Islet of Langerhans (tissue), 1 donor: ENCODE measurements around the gene PPP6R2.
"Not testable (repeated sequence)": the region's sequence is repeated elsewhere in the genome, so short reads cannot be mapped to it uniquely, and the experiment has no call there.

Experiments used
- FAIRE-seq: peaks from one replicate; lab custom pipeline; 2011; peaks lifted over from hg19 to GRCh38; lab: Jason Lieb, UNC

The PPP6R2 gene

DNA sequence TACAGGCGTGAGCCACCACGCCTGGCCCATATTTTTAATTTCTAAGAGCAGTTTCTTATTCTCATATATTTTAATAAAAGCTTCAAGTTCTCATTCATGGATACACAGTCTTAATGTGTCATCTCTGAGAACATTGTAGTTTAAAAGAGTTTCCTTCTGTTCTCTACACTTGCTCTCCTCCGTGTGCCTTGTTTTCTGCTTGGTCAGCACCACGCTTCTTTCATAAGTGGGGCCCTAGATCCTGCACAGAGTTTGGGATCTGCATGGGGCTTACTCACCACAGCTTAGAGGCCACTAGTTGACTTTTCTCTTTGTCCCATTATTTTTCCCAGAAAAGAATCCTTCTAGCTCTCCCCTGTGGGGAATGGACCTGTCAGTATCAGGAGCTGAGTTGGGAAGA is 58.8 kb downstream of the PPP6R2 start:
- no peak for FAIRE-seq

GRCh38 chr22:50403701-50404101 is 60.6 kb downstream of the PPP6R2 start:
- no peak for FAIRE-seq

- FAIRE-seq = no peak
Observed at GRCh38 chr22:50406416-50407170, 63.5 kb downstream of the PPP6R2 start.

GRCh38 chr22:50408311-50408710 is 65.2 kb downstream of the PPP6R2 start:
- no peak for FAIRE-seq

DNA sequence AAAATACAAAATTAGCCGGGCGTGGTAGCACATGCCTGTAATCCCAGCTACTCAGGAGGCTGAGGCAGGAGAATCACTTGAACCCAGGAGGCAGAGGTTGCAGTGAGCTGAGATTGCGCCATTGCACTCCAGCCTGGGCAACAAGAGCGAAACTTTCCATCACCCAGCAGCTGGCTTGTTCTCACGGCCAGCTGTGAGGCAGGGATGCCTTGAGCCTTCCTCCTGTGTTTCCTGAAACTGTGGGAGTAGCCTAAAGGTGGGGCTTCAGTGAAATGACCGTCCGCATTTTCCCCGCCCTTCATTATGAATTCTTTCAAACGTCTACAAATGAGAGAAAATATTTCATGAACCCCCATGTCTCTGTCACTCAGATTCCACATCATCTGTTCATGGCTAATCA is 65.8 kb downstream of the PPP6R2 start:
- FAIRE-seq = not testable (repeated sequence)

- FAIRE-seq = no peak
Observed at GRCh38 chr22:50414476-50415248, 71.5 kb downstream of the PPP6R2 start.

DNA sequence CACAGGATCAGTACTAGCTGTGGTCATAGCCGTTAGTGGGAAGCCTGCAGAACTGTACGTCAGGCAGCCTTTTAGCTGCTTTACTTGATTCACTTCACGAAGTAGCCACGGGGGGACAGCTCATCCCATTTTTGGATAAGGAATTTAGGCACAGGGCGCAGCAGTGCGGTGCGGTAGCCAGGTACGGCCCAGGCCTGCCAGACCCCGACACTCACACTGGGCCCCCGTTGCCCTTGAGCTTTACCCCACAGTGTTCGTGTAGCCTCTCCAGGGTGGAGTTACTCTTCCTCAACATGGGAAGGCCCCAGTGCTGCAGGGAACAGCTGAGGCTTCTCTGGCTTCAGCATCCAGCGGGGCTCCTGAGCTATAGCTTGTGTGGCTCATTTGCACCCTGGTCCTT is 72.3 kb downstream of the PPP6R2 start:
- FAIRE-seq = no peak

- no peak for FAIRE-seq
Observed at GRCh38 chr22:50416996-50417395, 73.9 kb downstream of the PPP6R2 start.

DNA sequence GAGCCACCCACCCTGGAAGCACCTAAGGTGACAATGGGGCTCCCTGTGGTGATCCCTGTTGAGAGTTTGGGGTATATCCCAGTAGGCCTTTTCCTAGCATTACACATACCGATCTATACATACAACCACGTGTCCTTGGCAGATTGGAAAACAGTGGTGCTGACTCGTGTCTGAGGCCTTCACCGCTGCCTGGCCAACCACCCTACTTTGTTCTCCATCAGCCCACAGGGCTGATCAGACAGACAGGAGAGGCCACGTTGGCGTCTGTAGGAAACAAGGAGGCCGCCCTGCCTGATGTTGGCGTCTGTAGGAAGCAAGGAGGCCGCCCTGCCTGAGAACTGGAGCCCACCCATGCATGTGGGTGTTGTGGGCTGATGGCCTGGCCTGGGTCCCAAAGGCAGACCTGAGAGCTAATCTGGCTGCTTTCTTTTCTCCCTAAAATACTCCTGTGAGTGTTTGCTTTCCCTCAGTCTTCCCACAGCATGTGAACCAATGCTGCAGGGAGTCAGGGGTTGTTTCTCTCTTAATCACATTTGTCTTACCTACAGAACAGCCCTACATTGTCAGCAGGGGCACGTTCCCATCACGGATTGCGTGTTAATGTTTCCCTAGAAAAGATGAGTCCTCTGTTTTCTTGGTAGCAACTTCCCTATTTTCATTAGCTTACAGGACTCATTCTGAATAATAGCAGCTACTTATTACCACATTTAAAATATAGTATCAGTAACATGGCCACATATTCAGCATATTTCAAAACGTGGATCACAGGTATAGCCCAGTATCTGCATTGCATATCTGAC is 74.5 kb downstream of the PPP6R2 start:
- no peak for FAIRE-seq

DNA sequence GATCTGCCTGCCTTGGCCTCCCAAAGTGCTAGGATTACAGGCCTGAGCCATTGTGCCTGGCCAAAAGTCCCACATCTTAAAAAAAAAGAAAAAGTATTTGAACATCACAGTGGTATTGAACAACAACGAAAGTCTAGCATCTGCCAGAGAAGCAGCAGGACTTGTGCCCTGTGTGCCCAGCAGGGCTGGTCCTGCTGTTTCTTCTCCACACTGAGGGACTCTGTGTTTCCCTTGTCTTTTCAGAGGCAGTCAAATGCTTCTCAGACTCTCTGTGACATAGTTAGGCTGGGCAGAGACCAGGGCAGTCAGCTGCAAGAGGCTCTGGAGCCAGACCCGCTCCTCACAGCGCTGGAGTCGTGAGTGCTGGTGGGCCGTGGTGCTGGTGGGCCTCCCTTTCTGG is 75.5 kb downstream of the PPP6R2 start:
- no peak for FAIRE-seq

DNA sequence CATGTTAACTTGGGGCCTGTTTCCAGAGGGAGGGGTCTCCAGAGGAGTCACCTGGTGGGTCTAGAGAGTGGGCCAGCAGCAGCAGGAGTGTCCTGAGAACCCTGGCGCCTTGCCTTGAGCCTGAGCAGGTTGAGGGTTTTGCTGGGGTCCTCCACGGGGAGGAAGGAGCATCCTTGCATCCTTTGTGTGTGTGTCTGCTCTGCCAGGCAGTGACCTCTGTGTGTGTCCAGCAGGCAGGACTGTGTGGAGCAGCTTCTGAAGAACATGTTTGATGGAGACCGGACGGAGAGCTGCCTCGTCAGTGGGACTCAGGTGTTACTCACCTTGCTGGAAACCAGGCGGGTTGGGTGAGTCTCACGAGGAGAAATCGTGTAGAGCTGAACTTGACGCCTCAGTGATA is 76.0 kb downstream of the PPP6R2 start:
- FAIRE-seq = no peak

- no peak for FAIRE-seq
Observed at GRCh38 chr22:50420015-50420414, 76.9 kb downstream of the PPP6R2 start.

- FAIRE-seq = no peak
Observed at GRCh38 chr22:50420581-50420980, 77.5 kb downstream of the PPP6R2 start.

DNA sequence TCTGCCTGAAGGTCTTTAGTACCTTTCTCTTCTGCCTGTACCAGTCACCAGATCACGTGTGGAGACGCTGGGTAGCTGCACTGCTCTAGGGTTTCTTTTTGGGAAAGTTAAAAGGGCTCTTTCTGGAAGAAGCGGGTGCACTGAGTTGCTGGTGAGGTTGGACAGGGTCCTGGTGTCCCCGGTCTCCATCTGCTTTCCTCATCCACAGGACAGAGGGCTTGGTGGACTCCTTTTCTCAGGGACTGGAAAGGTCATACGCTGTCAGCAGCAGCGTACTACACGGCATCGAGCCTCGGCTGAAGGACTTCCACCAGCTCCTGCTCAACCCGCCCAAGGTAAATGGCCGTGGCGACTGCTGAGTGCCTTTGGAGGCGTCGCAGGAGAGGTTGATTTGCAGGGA is 78.9 kb downstream of the PPP6R2 start:
- FAIRE-seq = no peak

GRCh38 chr22:50422961-50423815 is 80.1 kb downstream of the PPP6R2 start:
- no peak for FAIRE-seq

DNA sequence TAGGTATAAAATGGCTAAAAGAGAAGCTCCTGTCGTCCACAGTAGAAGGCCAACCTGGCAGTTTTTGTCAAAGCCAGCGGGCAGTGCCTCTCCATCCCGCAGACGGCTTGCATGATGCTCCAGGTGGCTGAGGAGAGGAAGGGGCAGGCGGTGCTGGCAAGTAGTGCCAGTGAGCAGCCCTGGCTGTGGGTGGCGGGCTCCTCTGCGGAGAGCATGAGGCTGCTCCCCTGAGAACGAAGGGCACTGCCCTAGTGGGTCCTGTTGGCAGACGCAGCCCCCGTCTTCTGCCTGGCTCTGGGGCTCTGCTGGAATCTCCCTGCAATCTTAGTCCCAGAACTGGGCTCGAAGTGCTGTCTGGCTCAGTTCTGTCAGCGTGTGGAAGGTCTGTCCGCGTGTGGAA is 80.8 kb downstream of the PPP6R2 start:
- FAIRE-seq = no peak

GRCh38 chr22:50425179-50425916 is 82.2 kb downstream of the PPP6R2 start:
- no peak for FAIRE-seq

GRCh38 chr22:50432131-50432876 is 89.2 kb downstream of the PPP6R2 start:
- no peak for FAIRE-seq

GRCh38 chr22:50432877-50433510 is 89.9 kb downstream of the PPP6R2 start:
- not testable (repeated sequence) for FAIRE-seq

GRCh38 chr22:50434849-50435248 is 91.7 kb downstream of the PPP6R2 start:
- FAIRE-seq = no peak
